GM23338 (cell line): ENCODE data around the gene KLHL40. TPM values are rescaled to one million over a fixed set of nuclear protein-coding genes. Genes with fewer than 3 reads are reported as not detected.

Experiments
- ATAC-seq: fragments of 200-7000 bp; cut with Tn5 transposase; 3 replicates; pipeline ENCODE4 v1.9.1; 2020
- DNase-seq: peaks from one replicate; pipeline ENCODE4 v3.0.0-alpha.2; 2015; ENCODE audit warnings: low spot score
- H2AFZ ChIP-seq: fragments of 200-600 bp; sonication (generic); 2 replicates; pipeline ENCODE4 v1.8.0; 2016; ENCODE audit warnings: antibody characterized with exemption, mild to moderate bottlenecking, moderate library complexity
- H3F3A ChIP-seq: fragments of 200-600 bp; sonication (generic); replicated peaks from 2 replicates; pipeline ENCODE4 v1.8.0; 2017; ENCODE audit warnings: antibody characterized with exemption, mixed run types, low read depth
- H3K27ac ChIP-seq: fragments of 200-600 bp; sonication (generic); 2 replicates; pipeline ENCODE4 v1.6.1; 2016; ENCODE audit warnings: low read depth
- H3K27me3 ChIP-seq: fragments of 200-600 bp; sonication (generic); 2 replicates; pipeline ENCODE4 v1.8.0; 2016; ENCODE audit warnings: mild to moderate bottlenecking, mixed run types, moderate library complexity; ENCODE audit not compliant: insufficient read depth
- H3K36me3 ChIP-seq: fragments of 200-600 bp; sonication (generic); 2 replicates; pipeline ENCODE4 v1.8.0; 2016; ENCODE audit warnings: mild to moderate bottlenecking; ENCODE audit not compliant: insufficient read depth
- H3K4me1 ChIP-seq: fragments of 200-600 bp; sonication (generic); 2 replicates; pipeline ENCODE4 v1.8.0; 2016; ENCODE audit warnings: mild to moderate bottlenecking, moderate library complexity; ENCODE audit not compliant: insufficient read depth
- H3K4me2 ChIP-seq: fragments of 200-600 bp; sonication (generic); 2 replicates; pipeline ENCODE4 v1.7.1; 2017; ENCODE audit warnings: mixed run types
- H3K4me3 ChIP-seq: fragments of 200-600 bp; sonication (generic); 2 replicates; pipeline ENCODE4 v1.6.1; 2016; ENCODE audit warnings: mixed run types
- H3K79me2 ChIP-seq: fragments of 200-600 bp; sonication (generic); replicated peaks from 2 replicates; pipeline ENCODE4 v1.8.0; 2017; ENCODE audit warnings: mild to moderate bottlenecking; ENCODE audit not compliant: insufficient read depth
- H3K9me2 ChIP-seq: fragments of 200-600 bp; sonication (generic); 2 replicates; pipeline ENCODE4 v1.8.0; 2017; ENCODE audit not compliant: insufficient read depth
- H4K20me1 ChIP-seq: fragments of 200-600 bp; sonication (generic); replicated peaks from 2 replicates; pipeline ENCODE4 v1.8.0; 2017; ENCODE audit warnings: mild to moderate bottlenecking; ENCODE audit not compliant: insufficient read depth
- H3K27ac Mint-ChIP-seq: 2 replicates; pipeline ENCODE4 v1.8.0; 2020; ENCODE audit warnings: inconsistent platforms, mild to moderate bottlenecking, moderate library complexity, mixed read lengths
- H3K27me3 Mint-ChIP-seq: 3 replicates; pipeline ENCODE4 v1.8.0; 2022; ENCODE audit warnings: low read depth, mild to moderate bottlenecking, moderate library complexity, mixed read lengths, inconsistent platforms; ENCODE audit not compliant: insufficient read depth, poor library complexity
- H3K36me3 Mint-ChIP-seq: 3 replicates; pipeline ENCODE4 v1.8.0; 2021; ENCODE audit warnings: low read depth, mild to moderate bottlenecking, inconsistent platforms, moderate library complexity, mixed read lengths
- H3K4me1 Mint-ChIP-seq: 3 replicates; pipeline ENCODE4 v1.8.0; 2020; ENCODE audit warnings: mild to moderate bottlenecking, inconsistent platforms, mixed read lengths
- H3K4me3 Mint-ChIP-seq: 3 replicates; pipeline ENCODE4 v1.8.0; 2021; ENCODE audit warnings: moderate library complexity, mild to moderate bottlenecking, inconsistent platforms, mixed read lengths
- H3K9me3 Mint-ChIP-seq: 3 replicates; pipeline ENCODE4 v1.8.0; 2020; ENCODE audit warnings: moderate library complexity, mild to moderate bottlenecking, inconsistent platforms, mixed read lengths
- CREB1 ChIP-seq: fragments of 250-450 bp; sonication (Bioruptor Pico); IDR thresholded peaks from 2 replicates; pipeline ENCODE4 v1.5.0; 2020; ENCODE audit warnings: low read depth, mild to moderate bottlenecking, moderate library complexity
- EZH2 ChIP-seq: fragments of 200-600 bp; sonication (generic); IDR thresholded peaks from one replicate; pipeline ENCODE4 v1.8.0; 2017; ENCODE audit warnings: antibody characterized with exemption, mild to moderate bottlenecking, low read depth; ENCODE audit not compliant: unreplicated experiment
- EZH2phosphoT487 ChIP-seq: fragments of 200-600 bp; sonication (generic); IDR thresholded peaks from one replicate; pipeline ENCODE4 v1.8.1; 2018; ENCODE audit warnings: antibody characterized with exemption; ENCODE audit not compliant: unreplicated experiment
- JUNB ChIP-seq: IDR thresholded peaks from one replicate; pipeline ENCODE4 v1.6.1; 2016; ENCODE audit warnings: antibody characterized with exemption; ENCODE audit not compliant: unreplicated experiment
- NANOG ChIP-seq: IDR thresholded peaks from 2 replicates; pipeline ENCODE4 v1.6.1; 2016; ENCODE audit warnings: antibody characterized with exemption, borderline replicate concordance
- POLR2AphosphoS5 ChIP-seq: IDR thresholded peaks from 2 replicates; pipeline ENCODE4 v1.6.1; 2016; ENCODE audit warnings: antibody characterized with exemption, low read depth
- STAT1 ChIP-seq: IDR thresholded peaks from one replicate; pipeline ENCODE4 v1.6.1; 2016; ENCODE audit warnings: antibody characterized with exemption; ENCODE audit not compliant: unreplicated experiment
- ZNF114 ChIP-seq: fragments of 250-450 bp; sonication (Bioruptor Pico); IDR thresholded peaks from 2 replicates; pipeline ENCODE4 v1.5.0; 2020; ENCODE audit warnings: mild to moderate bottlenecking, moderate library complexity
- ZNF331 ChIP-seq: fragments of 250-450 bp; sonication (Bioruptor Pico); IDR thresholded peaks from 2 replicates; pipeline ENCODE4 v1.5.0; 2020; ENCODE audit warnings: low read depth, mild to moderate bottlenecking, moderate library complexity
- polyA plus RNA-seq: library from polyadenylated mRNA; unstranded; fragments of >200 nt; fragmentation: Nextera tagmentation; extraction: Ambion mirVana; gene quantifications from 2 replicates; pipeline ENCODE4 v1.2.1, GENCODE V29; 2016
- total RNA-seq: library from RNA; depleted of rRNA; stranded (reverse); fragments of >200 nt; shearing (Covaris generic); gene quantifications from 2 replicates; pipeline ENCODE4 v1.2.3, GENCODE V29; 2014
- TF ChIP-seq, protein P1 (sequence below): IDR thresholded peaks from 2 replicates; pipeline ENCODE4 v1.6.1; 2016; ENCODE audit warnings: antibody characterized with exemption
- TF ChIP-seq, protein P2 (sequence below): fragments of 250-450 bp; sonication (Bioruptor Pico); IDR thresholded peaks from 2 replicates; pipeline ENCODE4 v1.5.0; 2020; ENCODE audit warnings: mild to moderate bottlenecking, moderate library complexity
- TF ChIP-seq, protein P3 (sequence below): IDR thresholded peaks from one replicate; pipeline ENCODE4 v1.6.1; 2018; ENCODE audit warnings: antibody characterized with exemption; ENCODE audit not compliant: unreplicated experiment
- TF ChIP-seq, protein P4 (sequence below), 2 experiments: fragments of 200-600 bp in 1 of 2; sonication (generic) in 1 of 2; conservative IDR thresholded peaks; 2 replicates each; pipeline versions ENCODE4 v1.5.1 to v1.6.1; 2016 to 2017; ENCODE audit warnings: antibody characterized with exemption in 2 of 2, low read depth in 2 of 2, mild to moderate bottlenecking in 2 of 2, moderate library complexity in 1 of 2

Gene KLHL40
- total and polyA plus RNA-seq, 2 experiments from 2014 or later = not detected

DNA sequence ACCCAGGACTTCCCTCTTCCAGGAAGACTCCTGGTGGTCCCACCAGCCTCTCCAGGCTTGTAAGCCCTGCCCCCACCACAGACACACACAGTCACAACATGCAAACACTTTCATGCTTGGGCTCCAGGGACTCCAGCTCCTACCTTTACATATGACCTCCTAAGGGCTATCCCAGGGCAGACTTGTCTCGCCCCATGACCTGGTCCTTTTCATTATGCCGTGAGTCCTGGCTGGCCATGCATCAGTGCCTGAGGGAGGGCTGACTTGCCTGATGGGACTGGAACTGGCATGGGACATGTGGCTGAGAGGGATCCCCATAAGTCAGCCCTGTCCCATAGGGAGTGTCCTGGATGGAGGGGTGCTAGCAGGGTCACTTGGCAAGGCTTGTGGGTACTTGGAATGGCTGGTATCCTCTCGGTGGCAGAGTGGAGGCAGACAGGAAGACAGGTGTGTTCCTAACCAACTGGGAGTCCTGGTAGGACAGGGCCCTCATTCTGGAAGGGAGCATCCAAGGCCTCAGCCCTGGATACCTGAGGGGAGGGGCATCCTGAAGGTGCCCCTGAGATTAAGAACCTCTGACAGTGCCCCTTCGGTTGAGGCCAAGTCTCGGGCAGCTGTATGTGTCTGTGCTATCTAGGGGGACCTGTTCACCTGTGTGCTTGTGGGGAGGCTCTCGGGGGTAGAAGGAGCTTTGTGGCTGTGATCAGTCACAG, 17.8 kb downstream of the KLHL40 start:
- TF ChIP-seq ZNF331 (CRISPR knock-in tag) = no peak
- TF ChIP-seq NANOG = no peak
- TF ChIP-seq, protein P1, sequence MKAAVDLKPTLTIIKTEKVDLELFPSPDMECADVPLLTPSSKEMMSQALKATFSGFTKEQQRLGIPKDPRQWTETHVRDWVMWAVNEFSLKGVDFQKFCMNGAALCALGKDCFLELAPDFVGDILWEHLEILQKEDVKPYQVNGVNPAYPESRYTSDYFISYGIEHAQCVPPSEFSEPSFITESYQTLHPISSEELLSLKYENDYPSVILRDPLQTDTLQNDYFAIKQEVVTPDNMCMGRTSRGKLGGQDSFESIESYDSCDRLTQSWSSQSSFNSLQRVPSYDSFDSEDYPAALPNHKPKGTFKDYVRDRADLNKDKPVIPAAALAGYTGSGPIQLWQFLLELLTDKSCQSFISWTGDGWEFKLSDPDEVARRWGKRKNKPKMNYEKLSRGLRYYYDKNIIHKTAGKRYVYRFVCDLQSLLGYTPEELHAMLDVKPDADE = no peak
- TF ChIP-seq JUNB = no peak
- TF ChIP-seq, protein P2, sequence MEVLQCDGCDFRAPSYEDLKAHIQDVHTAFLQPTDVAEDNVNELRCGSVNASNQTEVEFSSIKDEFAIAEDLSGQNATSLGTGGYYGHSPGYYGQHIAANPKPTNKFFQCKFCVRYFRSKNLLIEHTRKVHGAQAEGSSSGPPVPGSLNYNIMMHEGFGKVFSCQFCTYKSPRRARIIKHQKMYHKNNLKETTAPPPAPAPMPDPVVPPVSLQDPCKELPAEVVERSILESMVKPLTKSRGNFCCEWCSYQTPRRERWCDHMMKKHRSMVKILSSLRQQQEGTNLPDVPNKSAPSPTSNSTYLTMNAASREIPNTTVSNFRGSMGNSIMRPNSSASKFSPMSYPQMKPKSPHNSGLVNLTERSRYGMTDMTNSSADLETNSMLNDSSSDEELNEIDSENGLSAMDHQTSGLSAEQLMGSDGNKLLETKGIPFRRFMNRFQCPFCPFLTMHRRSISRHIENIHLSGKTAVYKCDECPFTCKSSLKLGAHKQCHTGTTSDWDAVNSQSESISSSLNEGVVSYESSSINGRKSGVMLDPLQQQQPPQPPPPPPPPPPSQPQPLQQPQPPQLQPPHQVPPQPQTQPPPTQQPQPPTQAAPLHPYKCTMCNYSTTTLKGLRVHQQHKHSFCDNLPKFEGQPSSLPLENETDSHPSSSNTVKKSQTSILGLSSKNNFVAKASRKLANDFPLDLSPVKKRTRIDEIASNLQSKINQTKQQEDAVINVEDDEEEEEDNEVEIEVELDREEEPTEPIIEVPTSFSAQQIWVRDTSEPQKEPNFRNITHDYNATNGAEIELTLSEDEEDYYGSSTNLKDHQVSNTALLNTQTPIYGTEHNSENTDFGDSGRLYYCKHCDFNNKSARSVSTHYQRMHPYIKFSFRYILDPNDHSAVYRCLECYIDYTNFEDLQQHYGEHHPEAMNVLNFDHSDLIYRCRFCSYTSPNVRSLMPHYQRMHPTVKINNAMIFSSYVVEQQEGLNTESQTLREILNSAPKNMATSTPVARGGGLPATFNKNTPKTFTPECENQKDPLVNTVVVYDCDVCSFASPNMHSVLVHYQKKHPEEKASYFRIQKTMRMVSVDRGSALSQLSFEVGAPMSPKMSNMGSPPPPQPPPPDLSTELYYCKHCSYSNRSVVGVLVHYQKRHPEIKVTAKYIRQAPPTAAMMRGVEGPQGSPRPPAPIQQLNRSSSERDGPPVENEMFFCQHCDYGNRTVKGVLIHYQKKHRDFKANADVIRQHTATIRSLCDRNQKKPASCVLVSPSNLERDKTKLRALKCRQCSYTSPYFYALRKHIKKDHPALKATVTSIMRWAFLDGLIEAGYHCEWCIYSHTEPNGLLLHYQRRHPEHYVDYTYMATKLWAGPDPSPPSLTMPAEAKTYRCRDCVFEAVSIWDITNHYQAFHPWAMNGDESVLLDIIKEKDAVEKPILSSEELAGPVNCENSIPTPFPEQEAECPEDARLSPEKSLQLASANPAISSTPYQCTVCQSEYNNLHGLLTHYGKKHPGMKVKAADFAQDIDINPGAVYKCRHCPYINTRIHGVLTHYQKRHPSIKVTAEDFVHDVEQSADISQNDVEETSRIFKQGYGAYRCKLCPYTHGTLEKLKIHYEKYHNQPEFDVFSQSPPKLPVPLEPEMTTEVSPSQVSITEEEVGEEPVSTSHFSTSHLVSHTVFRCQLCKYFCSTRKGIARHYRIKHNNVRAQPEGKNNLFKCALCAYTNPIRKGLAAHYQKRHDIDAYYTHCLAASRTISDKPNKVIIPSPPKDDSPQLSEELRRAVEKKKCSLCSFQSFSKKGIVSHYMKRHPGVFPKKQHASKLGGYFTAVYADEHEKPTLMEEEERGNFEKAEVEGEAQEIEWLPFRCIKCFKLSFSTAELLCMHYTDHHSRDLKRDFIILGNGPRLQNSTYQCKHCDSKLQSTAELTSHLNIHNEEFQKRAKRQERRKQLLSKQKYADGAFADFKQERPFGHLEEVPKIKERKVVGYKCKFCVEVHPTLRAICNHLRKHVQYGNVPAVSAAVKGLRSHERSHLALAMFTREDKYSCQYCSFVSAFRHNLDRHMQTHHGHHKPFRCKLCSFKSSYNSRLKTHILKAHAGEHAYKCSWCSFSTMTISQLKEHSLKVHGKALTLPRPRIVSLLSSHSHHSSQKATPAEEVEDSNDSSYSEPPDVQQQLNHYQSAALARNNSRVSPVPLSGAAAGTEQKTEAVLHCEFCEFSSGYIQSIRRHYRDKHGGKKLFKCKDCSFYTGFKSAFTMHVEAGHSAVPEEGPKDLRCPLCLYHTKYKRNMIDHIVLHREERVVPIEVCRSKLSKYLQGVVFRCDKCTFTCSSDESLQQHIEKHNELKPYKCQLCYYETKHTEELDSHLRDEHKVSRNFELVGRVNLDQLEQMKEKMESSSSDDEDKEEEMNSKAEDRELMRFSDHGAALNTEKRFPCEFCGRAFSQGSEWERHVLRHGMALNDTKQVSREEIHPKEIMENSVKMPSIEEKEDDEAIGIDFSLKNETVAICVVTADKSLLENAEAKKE = no peak
- TF ChIP-seq CREB1 (CRISPR knock-in tag) = no peak
- TF ChIP-seq EZH2 = no peak
- TF ChIP-seq POLR2AphosphoS5 = no peak
- no peak for TF ChIP-seq EZH2phosphoT487
- TF ChIP-seq STAT1 = no peak
- TF ChIP-seq ZNF114 = no peak
- TF ChIP-seq, protein P3, sequence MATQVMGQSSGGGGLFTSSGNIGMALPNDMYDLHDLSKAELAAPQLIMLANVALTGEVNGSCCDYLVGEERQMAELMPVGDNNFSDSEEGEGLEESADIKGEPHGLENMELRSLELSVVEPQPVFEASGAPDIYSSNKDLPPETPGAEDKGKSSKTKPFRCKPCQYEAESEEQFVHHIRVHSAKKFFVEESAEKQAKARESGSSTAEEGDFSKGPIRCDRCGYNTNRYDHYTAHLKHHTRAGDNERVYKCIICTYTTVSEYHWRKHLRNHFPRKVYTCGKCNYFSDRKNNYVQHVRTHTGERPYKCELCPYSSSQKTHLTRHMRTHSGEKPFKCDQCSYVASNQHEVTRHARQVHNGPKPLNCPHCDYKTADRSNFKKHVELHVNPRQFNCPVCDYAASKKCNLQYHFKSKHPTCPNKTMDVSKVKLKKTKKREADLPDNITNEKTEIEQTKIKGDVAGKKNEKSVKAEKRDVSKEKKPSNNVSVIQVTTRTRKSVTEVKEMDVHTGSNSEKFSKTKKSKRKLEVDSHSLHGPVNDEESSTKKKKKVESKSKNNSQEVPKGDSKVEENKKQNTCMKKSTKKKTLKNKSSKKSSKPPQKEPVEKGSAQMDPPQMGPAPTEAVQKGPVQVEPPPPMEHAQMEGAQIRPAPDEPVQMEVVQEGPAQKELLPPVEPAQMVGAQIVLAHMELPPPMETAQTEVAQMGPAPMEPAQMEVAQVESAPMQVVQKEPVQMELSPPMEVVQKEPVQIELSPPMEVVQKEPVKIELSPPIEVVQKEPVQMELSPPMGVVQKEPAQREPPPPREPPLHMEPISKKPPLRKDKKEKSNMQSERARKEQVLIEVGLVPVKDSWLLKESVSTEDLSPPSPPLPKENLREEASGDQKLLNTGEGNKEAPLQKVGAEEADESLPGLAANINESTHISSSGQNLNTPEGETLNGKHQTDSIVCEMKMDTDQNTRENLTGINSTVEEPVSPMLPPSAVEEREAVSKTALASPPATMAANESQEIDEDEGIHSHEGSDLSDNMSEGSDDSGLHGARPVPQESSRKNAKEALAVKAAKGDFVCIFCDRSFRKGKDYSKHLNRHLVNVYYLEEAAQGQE = no peak
- TF ChIP-seq, protein P4, sequence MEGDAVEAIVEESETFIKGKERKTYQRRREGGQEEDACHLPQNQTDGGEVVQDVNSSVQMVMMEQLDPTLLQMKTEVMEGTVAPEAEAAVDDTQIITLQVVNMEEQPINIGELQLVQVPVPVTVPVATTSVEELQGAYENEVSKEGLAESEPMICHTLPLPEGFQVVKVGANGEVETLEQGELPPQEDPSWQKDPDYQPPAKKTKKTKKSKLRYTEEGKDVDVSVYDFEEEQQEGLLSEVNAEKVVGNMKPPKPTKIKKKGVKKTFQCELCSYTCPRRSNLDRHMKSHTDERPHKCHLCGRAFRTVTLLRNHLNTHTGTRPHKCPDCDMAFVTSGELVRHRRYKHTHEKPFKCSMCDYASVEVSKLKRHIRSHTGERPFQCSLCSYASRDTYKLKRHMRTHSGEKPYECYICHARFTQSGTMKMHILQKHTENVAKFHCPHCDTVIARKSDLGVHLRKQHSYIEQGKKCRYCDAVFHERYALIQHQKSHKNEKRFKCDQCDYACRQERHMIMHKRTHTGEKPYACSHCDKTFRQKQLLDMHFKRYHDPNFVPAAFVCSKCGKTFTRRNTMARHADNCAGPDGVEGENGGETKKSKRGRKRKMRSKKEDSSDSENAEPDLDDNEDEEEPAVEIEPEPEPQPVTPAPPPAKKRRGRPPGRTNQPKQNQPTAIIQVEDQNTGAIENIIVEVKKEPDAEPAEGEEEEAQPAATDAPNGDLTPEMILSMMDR (conservative IDR thresholded peaks at IDR 0.05; ENCODE audit: low read depth in 2 of 2) = no peak
- no peaks in the 10 kb centered on the region for H3F3A ChIP-seq
- H3K4me3 ChIP-seq = no peak overlapping the region
- no peak overlapping the region for H3K4me2 ChIP-seq
- H2AFZ ChIP-seq = no peak overlapping the region
- H3K4me1 ChIP-seq = no peaks in the 10 kb centered on the region
- Mint-ChIP-seq H3K4me1 (peaks cover 8% of the 10 kb centered on the region), H3K27me3 (peaks cover 11% of the 10 kb centered on the region), H3K4me3 (no peak overlapping the region), H3K9me3 (no peaks in the 10 kb centered on the region), H3K27ac (no peak overlapping the region), H3K36me3 (no peaks in the 10 kb centered on the region)
- H3K27ac ChIP-seq = no peak overlapping the region
- H3K79me2 ChIP-seq = no peaks in the 10 kb centered on the region
- H4K20me1 ChIP-seq = no peaks in the 10 kb centered on the region
- no peaks in the 10 kb centered on the region for H3K27me3 ChIP-seq
- no peaks in the 10 kb centered on the region for H3K36me3 ChIP-seq
- no peaks in the 10 kb centered on the region for H3K9me2 ChIP-seq
- DNase-seq = no peak
- ATAC-seq = no peak
